ENCODE data around the gene KRT6A.

GRCh38 chr12:52524241-52524897 lies 31.3 kb upstream of the KRT6A start:
- TF ChIP-seq CTCF (IDR thresholded peaks at IDR 0.05) (no peak), POLR2AphosphoS5 (IDR thresholded peaks at IDR 0.05) (peak; percentile 58)

All from prostate gland (tissue), 2 donors.